Measurements from ENCODE around the gene CHCHD6. TPM values are rescaled to one million over a fixed set of nuclear protein-coding genes. Genes with fewer than 3 reads are reported as not detected.

CHCHD6 gene
- total RNA-seq, 4 donors from 2014 or later = 7.5 to 21.9 (median 16.3) TPM

DNA sequence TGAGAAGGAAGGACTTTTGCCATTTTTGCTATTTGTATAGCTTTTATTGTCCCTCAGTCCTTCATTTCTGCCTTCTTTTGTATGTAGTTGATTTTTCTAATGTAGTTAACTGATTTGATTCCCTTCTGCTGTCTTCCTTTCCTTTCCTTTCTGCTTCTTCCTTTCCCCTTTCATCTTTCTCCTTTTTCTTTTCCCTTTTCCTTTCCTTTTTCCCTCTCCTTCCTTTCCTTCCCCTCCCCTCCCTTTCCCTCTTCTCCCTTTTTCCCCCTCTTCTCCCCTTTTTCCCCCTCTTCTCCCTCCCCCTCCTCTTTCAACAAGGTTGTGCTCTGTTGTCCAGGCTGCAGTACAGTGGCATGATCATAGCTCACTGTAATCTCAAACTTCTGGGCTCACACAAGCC lies 59.0 kb downstream of the CHCHD6 start:
- Histone ChIP-seq H3K4me1 (no peaks in the 10 kb centered on the region), H3K9me3 (no peaks in the 10 kb centered on the region), H3K27me3 (no peaks in the 10 kb centered on the region), H3K27ac (no peak overlapping the region), H3K4me3 (no peak overlapping the region), H3K36me3 (peaks cover 0 to 8% (median 0%) of the 10 kb centered on the region in 3 donors)
- DNase-seq = no peak
- intact Hi-C loops (cut with DNase I) = no loop called here
- TF ChIP-seq, protein P1, sequence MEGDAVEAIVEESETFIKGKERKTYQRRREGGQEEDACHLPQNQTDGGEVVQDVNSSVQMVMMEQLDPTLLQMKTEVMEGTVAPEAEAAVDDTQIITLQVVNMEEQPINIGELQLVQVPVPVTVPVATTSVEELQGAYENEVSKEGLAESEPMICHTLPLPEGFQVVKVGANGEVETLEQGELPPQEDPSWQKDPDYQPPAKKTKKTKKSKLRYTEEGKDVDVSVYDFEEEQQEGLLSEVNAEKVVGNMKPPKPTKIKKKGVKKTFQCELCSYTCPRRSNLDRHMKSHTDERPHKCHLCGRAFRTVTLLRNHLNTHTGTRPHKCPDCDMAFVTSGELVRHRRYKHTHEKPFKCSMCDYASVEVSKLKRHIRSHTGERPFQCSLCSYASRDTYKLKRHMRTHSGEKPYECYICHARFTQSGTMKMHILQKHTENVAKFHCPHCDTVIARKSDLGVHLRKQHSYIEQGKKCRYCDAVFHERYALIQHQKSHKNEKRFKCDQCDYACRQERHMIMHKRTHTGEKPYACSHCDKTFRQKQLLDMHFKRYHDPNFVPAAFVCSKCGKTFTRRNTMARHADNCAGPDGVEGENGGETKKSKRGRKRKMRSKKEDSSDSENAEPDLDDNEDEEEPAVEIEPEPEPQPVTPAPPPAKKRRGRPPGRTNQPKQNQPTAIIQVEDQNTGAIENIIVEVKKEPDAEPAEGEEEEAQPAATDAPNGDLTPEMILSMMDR (IDR thresholded peaks at IDR 0.05) = no peak
- TF ChIP-seq POLR2A (IDR thresholded peaks at IDR 0.05) = no peak

DNA sequence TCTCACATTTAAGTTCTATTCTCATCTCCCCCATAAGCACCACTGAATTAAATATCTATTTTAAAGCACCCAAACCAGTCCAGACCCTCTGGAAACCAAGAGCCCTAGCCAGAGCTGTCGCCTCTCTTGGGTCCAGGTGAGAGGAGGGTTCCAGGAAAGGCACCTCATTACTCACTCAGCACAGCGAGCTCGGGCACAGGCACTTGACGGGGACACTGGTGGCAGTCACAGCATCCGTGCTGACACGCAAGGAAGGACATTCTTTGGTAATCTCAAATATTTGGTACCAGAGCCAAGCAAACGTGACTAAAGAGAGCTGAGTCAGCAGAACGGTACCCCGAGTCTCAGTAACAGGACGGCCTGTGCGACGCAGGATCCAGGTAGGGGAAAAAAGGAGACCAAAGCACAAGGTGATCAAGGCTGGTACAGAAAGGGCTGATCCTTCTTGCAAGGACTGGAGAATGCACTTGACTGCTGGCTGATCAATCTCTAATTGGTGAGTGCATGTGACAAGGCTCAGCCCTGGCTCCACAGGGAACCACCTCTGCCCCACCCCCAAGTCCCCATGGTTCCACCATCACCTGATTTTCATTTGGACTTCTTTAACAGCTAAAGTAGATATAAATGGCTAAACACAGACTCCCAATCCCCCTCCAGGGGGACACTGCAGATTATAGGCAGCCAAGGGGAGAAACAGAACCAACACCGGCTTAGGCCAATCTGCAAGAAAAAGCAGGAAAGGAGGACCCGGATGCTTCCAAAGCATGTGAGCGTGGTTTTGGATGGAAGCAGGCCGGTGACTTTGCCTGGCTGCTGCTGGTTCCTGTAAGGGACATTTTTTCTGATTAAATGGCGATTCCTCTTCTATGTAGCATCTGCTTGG lies 61.4 kb downstream of the CHCHD6 start:
- no peaks in the 10 kb centered on the region for H3K27me3 ChIP-seq
- intact Hi-C loops (cut with DNase I) = no loop called here
- H3K36me3 ChIP-seq = peaks cover 0 to 8% (median 0%) of the 10 kb centered on the region in 3 donors
- no peak overlapping the region for H3K27ac ChIP-seq
- TF ChIP-seq, protein P1 (IDR thresholded peaks at IDR 0.05) = no peak
- TF ChIP-seq POLR2A (IDR thresholded peaks at IDR 0.05) = no peak
- DNase-seq = no peak
- H3K9me3 ChIP-seq = no peaks in the 10 kb centered on the region
- 80 to 86% methylated on average over 16 to 17 of the region's 17 CpGs for WGBS, 2 donors
- H3K4me3 ChIP-seq = no peak overlapping the region
- no peaks in the 10 kb centered on the region for H3K4me1 ChIP-seq

DNA sequence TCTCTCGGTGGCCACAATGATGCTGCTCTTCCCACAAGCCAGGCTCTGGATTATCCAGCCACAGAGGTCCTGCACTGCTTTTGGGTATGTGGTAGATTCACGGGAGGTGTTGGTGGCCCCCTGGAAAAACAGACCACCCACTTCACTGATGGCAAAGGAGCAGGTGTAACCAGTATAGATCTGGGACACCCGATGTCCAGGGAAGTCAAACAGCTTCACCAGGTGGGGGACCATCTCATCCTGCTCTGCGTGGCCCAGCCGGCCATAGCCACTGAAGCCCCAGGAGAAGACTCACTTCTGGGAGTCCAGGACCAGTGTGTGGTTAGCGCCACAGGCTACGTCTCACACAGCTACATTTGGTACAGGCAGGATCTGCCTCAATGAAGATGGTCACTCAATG lies 62.6 kb downstream of the CHCHD6 start:
- H3K27ac ChIP-seq = no peak overlapping the region
- H3K9me3 ChIP-seq = no peaks in the 10 kb centered on the region
- H3K4me3 ChIP-seq = no peak overlapping the region
- DNase-seq = no peak
- H3K4me1 ChIP-seq = no peaks in the 10 kb centered on the region
- H3K27me3 ChIP-seq = no peaks in the 10 kb centered on the region
- no peak for TF ChIP-seq POLR2A (IDR thresholded peaks at IDR 0.05)
- TF ChIP-seq, protein P1 (IDR thresholded peaks at IDR 0.05) = no peak
- intact Hi-C loops (cut with DNase I) = no loop called here
- 80 to 90% methylated on average over 1 to 2 of the region's 7 CpGs for WGBS, 2 donors
- H3K36me3 ChIP-seq = peaks cover 0 to 8% (median 0%) of the 10 kb centered on the region in 3 donors

DNA sequence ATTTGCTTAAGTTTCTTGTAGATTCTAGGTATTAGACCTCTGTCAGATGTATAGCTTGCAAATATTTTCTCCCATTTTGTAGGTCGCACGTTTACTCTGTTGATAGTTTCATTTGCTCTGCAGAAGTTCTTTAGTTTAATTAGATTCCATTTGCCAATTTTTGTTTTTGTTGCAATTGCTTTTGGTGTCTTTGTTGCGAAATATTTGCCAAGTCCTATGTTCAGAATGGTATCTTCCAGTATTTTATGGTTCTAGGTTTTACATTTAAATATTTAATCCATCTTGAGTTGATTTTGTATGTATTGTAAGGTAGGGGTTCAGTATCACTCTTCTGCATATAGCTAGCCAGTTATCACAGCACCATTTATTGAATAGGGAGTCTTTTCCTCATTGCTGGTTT lies 64.9 kb downstream of the CHCHD6 start:
- H3K9me3 ChIP-seq = no peaks in the 10 kb centered on the region
- TF ChIP-seq, protein P1 (IDR thresholded peaks at IDR 0.05) = no peak
- no peak for TF ChIP-seq POLR2A (IDR thresholded peaks at IDR 0.05)
- no peaks in the 10 kb centered on the region for H3K27me3 ChIP-seq
- WGBS, 2 donors = 89 to 92% methylated on average over 3 of the region's 3 CpGs
- no peak overlapping the region for H3K27ac ChIP-seq
- H3K4me3 ChIP-seq = no peak overlapping the region
- peaks cover 0 to 8% (median 0%) of the 10 kb centered on the region in 3 donors for H3K4me1 ChIP-seq
- peaks cover 0 to 8% (median 0%) of the 10 kb centered on the region in 3 donors for H3K36me3 ChIP-seq
- no peak for DNase-seq
- intact Hi-C loops (cut with DNase I) = no loop called here

DNA sequence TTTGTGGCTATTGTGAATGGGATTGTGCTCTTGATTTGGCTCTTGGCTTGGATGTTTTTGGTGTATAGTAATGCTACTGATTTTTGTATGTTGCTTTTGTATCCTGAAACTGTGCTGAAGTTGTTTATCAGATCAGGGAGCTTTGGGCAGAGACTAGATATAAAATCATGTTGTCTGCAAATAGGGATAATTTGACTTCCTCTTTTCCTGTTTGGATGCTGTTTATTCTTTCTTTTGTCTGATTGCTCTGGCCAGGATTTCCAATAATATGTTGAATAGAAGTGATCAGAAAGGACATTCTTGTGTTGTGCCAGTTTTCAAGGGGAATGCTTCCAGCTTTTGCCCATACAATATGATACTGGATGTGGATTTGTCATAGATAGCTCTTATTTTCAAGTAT lies 66.1 kb downstream of the CHCHD6 start:
- H3K4me1 ChIP-seq = peaks cover 0 to 8% (median 0%) of the 10 kb centered on the region in 3 donors
- no peak overlapping the region for H3K4me3 ChIP-seq
- H3K27ac ChIP-seq = no peak overlapping the region
- H3K27me3 ChIP-seq = no peaks in the 10 kb centered on the region
- intact Hi-C loops (cut with DNase I) = no loop called here
- no peak for DNase-seq
- peaks cover 0 to 8% (median 0%) of the 10 kb centered on the region in 3 donors for H3K36me3 ChIP-seq
- no peak for TF ChIP-seq POLR2A (IDR thresholded peaks at IDR 0.05)
- TF ChIP-seq, protein P1 (IDR thresholded peaks at IDR 0.05) = no peak
- no peaks in the 10 kb centered on the region for H3K9me3 ChIP-seq
